D721Med (cell line): ENCODE data around the gene DAB2IP.

Experiments
- DNase-seq: peaks from one replicate; pipeline ENCODE4 v3.0.0; 2011; ENCODE audit warnings: low spot score; ENCODE audit not compliant: insufficient read length
- FAIRE-seq: peaks from 2 replicates; lab custom pipeline; 2011; peaks lifted over from hg19 to GRCh38; lab: Jason Lieb, UNC
- TF ChIP-seq, protein P1 (sequence below): IDR thresholded peaks from 2 replicates; pipeline ENCODE4 v1.5.1; 2012; ENCODE audit warnings: mild to moderate bottlenecking, control low read depth; ENCODE audit not compliant: insufficient read depth; ENCODE audit errors: missing control alignments

The DAB2IP gene

DNA sequence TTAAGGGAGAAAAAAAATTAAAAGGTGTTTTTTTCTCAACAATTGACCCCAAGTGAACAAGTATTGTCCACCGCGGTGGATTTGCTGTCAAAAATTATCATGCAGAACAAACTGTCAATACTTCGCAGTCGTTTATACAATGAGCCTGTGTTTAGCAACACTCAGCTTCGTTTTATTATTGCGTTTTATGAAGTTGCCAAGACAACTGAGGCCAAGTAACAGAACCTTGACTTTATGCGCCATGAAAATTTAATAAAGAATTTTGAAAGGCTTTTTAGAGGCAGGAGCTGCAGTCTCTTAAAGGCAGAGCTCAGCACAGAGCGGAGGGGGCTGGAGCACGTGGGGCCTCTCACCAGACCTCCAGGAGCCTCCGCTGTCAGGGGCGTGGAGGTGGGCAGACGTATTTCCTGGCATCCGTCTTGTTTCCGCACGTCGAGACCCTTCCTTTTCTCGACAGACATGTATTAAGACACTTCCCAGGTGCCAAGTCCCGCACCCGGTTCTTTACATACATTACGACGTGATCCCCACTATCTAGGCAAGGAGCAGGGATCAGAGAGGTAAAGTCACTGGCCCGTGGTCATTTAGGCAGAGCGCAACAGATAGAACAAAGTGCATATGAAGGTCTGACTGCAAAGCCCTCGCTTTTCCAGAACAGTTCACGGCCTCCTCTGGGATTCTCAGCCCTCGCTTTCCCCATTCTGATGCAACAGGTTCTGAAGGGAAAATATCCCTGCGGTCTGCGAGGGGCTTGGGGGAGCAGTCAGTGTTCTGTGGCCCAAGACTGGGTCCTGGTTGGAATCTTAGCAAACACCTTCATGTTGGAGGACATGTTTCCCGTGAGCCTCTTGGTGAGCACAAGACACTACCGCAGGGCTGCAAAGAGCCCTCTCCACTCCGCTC is 164.4 kb downstream of the DAB2IP start:
- FAIRE-seq (no peak), DNase-seq (no peak)
- TF ChIP-seq, protein P1, sequence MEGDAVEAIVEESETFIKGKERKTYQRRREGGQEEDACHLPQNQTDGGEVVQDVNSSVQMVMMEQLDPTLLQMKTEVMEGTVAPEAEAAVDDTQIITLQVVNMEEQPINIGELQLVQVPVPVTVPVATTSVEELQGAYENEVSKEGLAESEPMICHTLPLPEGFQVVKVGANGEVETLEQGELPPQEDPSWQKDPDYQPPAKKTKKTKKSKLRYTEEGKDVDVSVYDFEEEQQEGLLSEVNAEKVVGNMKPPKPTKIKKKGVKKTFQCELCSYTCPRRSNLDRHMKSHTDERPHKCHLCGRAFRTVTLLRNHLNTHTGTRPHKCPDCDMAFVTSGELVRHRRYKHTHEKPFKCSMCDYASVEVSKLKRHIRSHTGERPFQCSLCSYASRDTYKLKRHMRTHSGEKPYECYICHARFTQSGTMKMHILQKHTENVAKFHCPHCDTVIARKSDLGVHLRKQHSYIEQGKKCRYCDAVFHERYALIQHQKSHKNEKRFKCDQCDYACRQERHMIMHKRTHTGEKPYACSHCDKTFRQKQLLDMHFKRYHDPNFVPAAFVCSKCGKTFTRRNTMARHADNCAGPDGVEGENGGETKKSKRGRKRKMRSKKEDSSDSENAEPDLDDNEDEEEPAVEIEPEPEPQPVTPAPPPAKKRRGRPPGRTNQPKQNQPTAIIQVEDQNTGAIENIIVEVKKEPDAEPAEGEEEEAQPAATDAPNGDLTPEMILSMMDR, result no peak

DNA sequence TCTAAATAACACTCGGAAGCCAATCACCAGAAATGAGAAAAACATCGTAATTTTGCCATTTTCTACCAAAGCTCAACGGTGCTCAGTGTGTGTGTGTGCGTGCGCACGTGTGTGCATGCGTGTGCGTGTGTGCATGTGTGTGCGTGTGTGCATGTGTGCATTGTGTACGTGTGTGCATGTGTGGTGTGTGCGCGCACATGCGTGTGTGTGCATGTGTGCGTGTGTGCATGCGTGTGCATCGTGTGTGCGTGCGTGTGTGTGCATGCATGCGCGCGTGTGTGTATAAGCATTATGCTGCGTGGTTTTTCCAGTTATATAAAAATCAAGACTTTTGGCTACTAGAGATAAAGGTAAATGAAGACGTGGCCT is 165.0 kb downstream of the DAB2IP start:
- TF ChIP-seq, protein P1, result no peak
- DNase-seq, result no peak
- no peak for FAIRE-seq

DNA sequence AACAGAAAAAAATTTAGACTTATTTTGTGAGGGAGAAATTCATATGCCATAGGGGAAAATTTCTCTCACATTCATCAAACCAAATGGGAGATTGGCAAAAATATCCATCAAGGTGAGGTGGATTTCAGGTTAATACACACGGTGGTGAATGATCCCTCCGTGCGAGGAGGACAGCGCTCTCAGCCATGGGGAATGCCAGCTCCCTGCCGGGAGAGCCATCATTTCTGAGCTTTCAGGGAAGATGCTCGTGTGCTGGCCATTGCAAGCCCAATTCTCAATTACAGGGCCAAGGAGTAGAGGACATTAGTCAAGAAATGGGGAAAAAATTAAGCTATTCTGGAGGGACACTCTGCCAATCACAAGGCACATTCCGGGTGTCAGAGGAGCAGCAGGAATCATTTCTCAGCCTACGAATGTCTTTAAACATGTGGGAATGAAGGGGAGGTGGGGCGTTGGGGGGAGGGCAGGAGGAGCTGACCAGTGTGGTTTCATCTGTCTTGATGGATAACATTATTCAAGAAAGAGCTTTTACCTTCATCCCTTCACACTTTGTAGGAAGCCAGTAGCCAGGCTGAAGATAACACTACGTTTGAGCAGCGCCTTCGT is 165.5 kb downstream of the DAB2IP start:
- no peak for DNase-seq
- TF ChIP-seq, protein P1, result no peak
- no peak for FAIRE-seq

DNA sequence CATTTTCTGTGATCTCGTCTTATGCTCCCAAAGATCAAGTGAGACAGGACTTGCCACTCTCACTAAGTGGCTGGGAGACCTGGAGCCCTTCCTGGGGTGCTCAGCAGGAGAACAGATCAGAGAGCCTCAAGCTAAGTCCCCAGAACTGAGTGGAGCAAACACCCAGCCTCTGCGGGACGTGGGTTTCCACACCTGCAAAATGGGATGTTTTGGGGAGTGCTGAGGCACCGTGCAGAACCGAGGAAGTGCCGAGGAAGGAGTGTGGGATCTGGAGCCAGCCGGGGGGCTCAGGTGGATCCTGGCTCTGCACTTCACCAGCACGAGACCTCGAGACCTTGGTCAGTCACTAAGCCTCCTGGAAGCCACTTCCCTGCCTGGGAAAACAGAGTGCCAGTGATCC is 166.0 kb downstream of the DAB2IP start:
- FAIRE-seq, result no peak
- DNase-seq, result no peak
- TF ChIP-seq, protein P1, result no peak

DNA sequence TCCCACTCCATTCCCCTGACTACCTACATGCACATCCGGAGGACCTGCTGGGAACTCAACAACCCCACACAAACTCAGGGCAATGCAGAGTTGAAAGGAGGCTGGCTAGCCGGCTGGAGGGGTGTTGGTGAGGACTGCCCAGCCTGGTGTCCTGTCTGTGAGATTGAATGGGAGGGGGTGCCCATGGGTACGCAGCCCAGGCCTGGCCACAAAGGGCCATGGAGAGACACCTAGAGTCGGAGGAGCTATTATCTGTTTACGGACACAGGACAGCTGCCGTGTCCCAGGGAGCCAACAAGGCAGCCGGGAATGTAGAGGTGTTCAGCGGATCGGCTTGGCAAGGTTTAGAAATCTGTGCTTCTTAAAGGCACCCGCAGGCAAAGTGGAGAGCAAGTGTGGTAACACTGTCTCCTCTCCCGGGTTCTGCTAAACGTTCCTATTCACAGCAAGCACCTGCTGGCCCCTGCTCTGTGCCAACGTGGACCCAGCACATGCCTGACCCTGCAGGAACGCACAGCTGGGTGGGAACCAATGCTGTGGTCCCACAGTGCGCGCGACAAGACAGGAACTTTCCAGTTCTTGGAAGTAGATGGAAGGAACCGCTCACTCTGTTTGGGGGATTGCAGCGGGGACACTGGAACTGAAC is 166.7 kb downstream of the DAB2IP start:
- FAIRE-seq (no peak), DNase-seq (no peak)
- TF ChIP-seq, protein P1, result no peak

DNA sequence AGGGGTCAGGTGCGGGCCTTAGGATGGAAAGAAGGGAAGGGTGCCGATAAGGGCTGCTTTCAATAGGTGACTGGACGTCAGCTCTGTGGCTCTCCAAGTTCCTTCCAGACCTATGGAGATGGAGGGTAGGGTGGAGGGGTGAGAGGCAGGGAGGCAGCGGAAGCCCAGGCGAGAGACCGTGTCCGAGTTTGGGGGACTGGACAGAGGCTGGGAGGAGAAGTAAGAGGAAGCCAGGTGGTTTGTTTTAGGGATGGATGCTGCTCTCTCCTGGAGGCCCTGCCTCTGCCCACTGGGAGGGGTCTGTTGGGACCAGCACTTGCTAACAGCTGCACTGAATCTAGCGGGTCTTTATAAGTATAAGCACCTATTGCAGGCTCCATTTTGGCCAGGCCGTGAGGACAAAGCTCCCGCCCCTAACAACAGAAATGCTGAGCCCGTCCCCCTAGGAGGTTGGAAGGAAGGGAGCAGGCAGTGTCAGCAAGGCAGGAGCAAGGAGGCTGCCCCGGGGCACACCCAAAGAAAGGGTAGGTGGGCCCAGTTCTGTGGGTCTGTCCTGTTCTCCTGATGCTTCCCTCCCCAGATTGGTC is 167.5 kb downstream of the DAB2IP start:
- DNase-seq, result no peak
- TF ChIP-seq, protein P1, result no peak
- no peak for FAIRE-seq
